Fibroblast of pulmonary artery (primary cell): ENCODE results near the gene TH.
"Not testable (repeated sequence)": the region's sequence is repeated elsewhere in the genome, so short reads cannot be mapped to it uniquely, and the experiment has no call there.

Source experiments
- DNase-seq: peaks from one replicate; pipeline ENCODE4 v3.0.0-alpha.2; 2010; ENCODE audit warnings: low read depth
- H3K4me3 ChIP-seq: replicated peaks from 2 replicates; pipeline ENCODE4 v1.5.1; 2011; ENCODE audit warnings: low read depth, mild to moderate bottlenecking, control low read depth, low read length, moderate library complexity
- CTCF ChIP-seq: IDR thresholded peaks from 2 replicates; pipeline ENCODE4 v1.5.1; 2011; ENCODE audit warnings: mild to moderate bottlenecking, control low read depth, low read length, inconsistent platforms; ENCODE audit errors: missing control alignments

The TH gene

GRCh38 chr11:2127482-2128129, 44.0 kb downstream of the TH start:
- no peak overlapping the region for H3K4me3 ChIP-seq

GRCh38 chr11:2126520-2127085, 45.0 kb downstream of the TH start:
- H3K4me3 ChIP-seq, result no peak overlapping the region
- no peak for DNase-seq
- no peak for TF ChIP-seq CTCF

More at GRCh38 chr11:2127482-2128129, 44.0 kb downstream of the TH start:
- TF ChIP-seq CTCF, result no peak
- DNase-seq, result no peak

- not testable (repeated sequence) for DNase-seq, H3K4me3 ChIP-seq
Measured at GRCh38 chr11:2124736-2125484, 46.7 kb downstream of the TH start.

- DNase-seq, result no peak
- H3K4me3 ChIP-seq, result no peak overlapping the region
- no peak for TF ChIP-seq CTCF
Measured at GRCh38 chr11:2123628-2123960, 48.0 kb downstream of the TH start.

GRCh38 chr11:2122907-2123627, 48.5 kb downstream of the TH start:
- no peak overlapping the region for H3K4me3 ChIP-seq
- DNase-seq, result no peak
- no peak for TF ChIP-seq CTCF

- no peak for TF ChIP-seq CTCF
- DNase-seq, result peak; percentile 11
- no peak overlapping the region for H3K4me3 ChIP-seq
Measured at GRCh38 chr11:2122222-2122906, 49.3 kb downstream of the TH start.
